Measurements from ENCODE around the gene ARID3A. TPM values are rescaled to one million over a fixed set of nuclear protein-coding genes. Genes with fewer than 3 reads are reported as not detected.

ARID3A gene
- total RNA-seq, 2 donors from 2014 or later: 3.8 to 18.7 TPM

- Histone ChIP-seq H3K27me3 (replicated peaks; ENCODE audit: insufficient read depth) (no peaks in the 10 kb centered on the region), H3K4me1 (replicated peaks) (no peaks in the 10 kb centered on the region), H3K27ac (no peak overlapping the region), H3K9me3 (no peaks in the 10 kb centered on the region), H3K36me3 (no peaks in the 10 kb centered on the region), H3K4me3 (no peak overlapping the region)
- TF ChIP-seq POLR2AphosphoS5 (IDR thresholded peaks at IDR 0.05) (no peak), CTCF (IDR thresholded peaks at IDR 0.05) (no peak), POLR2A (IDR thresholded peaks at IDR 0.05) (no peak)
- 83% methylated on average over 11 of the region's 11 CpGs for WGBS
- intact Hi-C loops (cut with DNase I): no loop called here
- DNase-seq (ENCODE audit: low spot score): no peak
Measured at GRCh38 chr19:963486-963951, 37.7 kb downstream of the ARID3A start.

- 93% methylated on average over 16 of the region's 16 CpGs for whole genome bisulfite sequencing
- Histone ChIP-seq H3K9me3 (no peaks in the 10 kb centered on the region), H3K27ac (no peak overlapping the region), H3K27me3 (replicated peaks; ENCODE audit: insufficient read depth) (no peaks in the 10 kb centered on the region), H3K4me3 (no peak overlapping the region), H3K36me3 (no peaks in the 10 kb centered on the region), H3K4me1 (replicated peaks) (no peaks in the 10 kb centered on the region)
- DNase-seq (ENCODE audit: low spot score): no peak
- intact Hi-C loops (cut with DNase I): no loop called here
- TF ChIP-seq POLR2AphosphoS5 (IDR thresholded peaks at IDR 0.05): no peak
- no peak for TF ChIP-seq POLR2A (IDR thresholded peaks at IDR 0.05)
- TF ChIP-seq CTCF (IDR thresholded peaks at IDR 0.05): no peak
Measured at GRCh38 chr19:964116-964520, 38.3 kb downstream of the ARID3A start.

- H3K36me3 ChIP-seq: no peaks in the 10 kb centered on the region
- no peaks in the 10 kb centered on the region for H3K27me3 ChIP-seq (replicated peaks; ENCODE audit: insufficient read depth)
- H3K27ac ChIP-seq: no peak overlapping the region
- intact Hi-C loops (cut with DNase I): no loop called here
- no peaks in the 10 kb centered on the region for H3K4me1 ChIP-seq (replicated peaks)
- DNase-seq (ENCODE audit: low spot score): no peak
- H3K4me3 ChIP-seq: no peak overlapping the region
- TF ChIP-seq CTCF (IDR thresholded peaks at IDR 0.05): no peak
- no peak for TF ChIP-seq POLR2A (IDR thresholded peaks at IDR 0.05)
- no peak for TF ChIP-seq POLR2AphosphoS5 (IDR thresholded peaks at IDR 0.05)
- no peaks in the 10 kb centered on the region for H3K9me3 ChIP-seq
- WGBS: 95% methylated on average over 19 of the region's 19 CpGs
Measured at GRCh38 chr19:964761-965694, 39.2 kb downstream of the ARID3A start.

- H3K36me3 ChIP-seq: no peaks in the 10 kb centered on the region
- H3K4me3 ChIP-seq: no peak overlapping the region
- H3K27me3 ChIP-seq (replicated peaks; ENCODE audit: insufficient read depth): no peaks in the 10 kb centered on the region
- no peaks in the 10 kb centered on the region for H3K9me3 ChIP-seq
- TF ChIP-seq CTCF (IDR thresholded peaks at IDR 0.05) (no peak), POLR2AphosphoS5 (IDR thresholded peaks at IDR 0.05) (no peak), POLR2A (IDR thresholded peaks at IDR 0.05) (no peak)
- DNase-seq (ENCODE audit: low spot score): no peak
- H3K4me1 ChIP-seq (replicated peaks): no peaks in the 10 kb centered on the region
- no peak overlapping the region for H3K27ac ChIP-seq
- 89% methylated on average over 17 of the region's 17 CpGs for WGBS
- intact Hi-C loops (cut with DNase I): no loop called here
Measured at GRCh38 chr19:966485-967088, 40.8 kb downstream of the ARID3A start.
